Thyroid gland (tissue), 4 donors: Measurements from ENCODE around the gene SOSTDC1. TPM values are rescaled to one million over a fixed set of nuclear protein-coding genes. Genes with fewer than 3 reads are reported as not detected.

ENCODE experiments used
- DNase-seq, 2 donors: peaks; one replicate each; pipeline ENCODE4 v3.0.0-alpha.2; 2019
- H3K27ac ChIP-seq, 3 donors: fragments of 200-600 bp; sonication (generic); 1 replicate in 2 of 3; 2 replicates in 1 of 3; pipeline ENCODE4 v1.5.1; 2016 to 2019; ENCODE audit warnings: mild to moderate bottlenecking in 1 of 3, moderate library complexity in 1 of 3
- H3K27me3 ChIP-seq: fragments of 200-600 bp; sonication (generic); one replicate; pipeline ENCODE4 v1.5.1; 2019
- H3K36me3 ChIP-seq, 2 donors: fragments of 200-600 bp; sonication (generic); one replicate each; pipeline ENCODE4 v1.5.1; 2016 to 2019
- H3K4me1 ChIP-seq, 2 donors: fragments of 200-600 bp; sonication (generic); one replicate each; pipeline ENCODE4 v1.5.1; 2017 to 2019
- H3K4me3 ChIP-seq, 3 donors: fragments of 200-600 bp; sonication (generic); replicated peaks in 1 of 3; 1 replicate in 2 of 3; 2 replicates in 1 of 3; pipeline ENCODE4 v1.5.1; 2016; ENCODE audit warnings: mild to moderate bottlenecking in 1 of 3
- H3K9me3 ChIP-seq: fragments of 200-600 bp; sonication (generic); one replicate; pipeline ENCODE4 v1.5.1; 2017
- CTCF ChIP-seq, 6 experiments: fragments of 200-600 bp in 3 of 6; fragments of 450-650 bp in 3 of 6; sonication (generic) in 3 of 6; IDR thresholded peaks; one replicate each; pipeline ENCODE4 v1.5.1; 2016 to 2019; ENCODE audit warnings: antibody characterized with exemption in 6 of 6, mild to moderate bottlenecking in 2 of 6, inconsistent platforms in 1 of 6, moderate library complexity in 1 of 6
- POLR2A ChIP-seq, 2 donors: fragments of 450-650 bp; IDR thresholded peaks; one replicate each; pipeline ENCODE4 v1.6.1; 2017; ENCODE audit warnings: antibody characterized with exemption in 2 of 2, mild to moderate bottlenecking in 2 of 2, moderate library complexity in 1 of 2
- WGBS, 2 donors: methylation state at CpG; one replicate each; pipeline ENCODE4 v1.1.5; 2017; 5-methylcytosine and 5-hydroxymethylcytosine counted together
- intact Hi-C: fragments of 100-400 bp; cut with DNase I; formaldehyde crosslinking; loops from one replicate; pipeline ENCODE4 v1.15.1; 2023
- total RNA-seq, 4 donors: library from RNA; depleted of rRNA; stranded (reverse); fragments of >200 nt; gene quantifications; one replicate each; pipeline ENCODE4 v1.2.3, GENCODE V29; 2016

SOSTDC1 gene, protein sequence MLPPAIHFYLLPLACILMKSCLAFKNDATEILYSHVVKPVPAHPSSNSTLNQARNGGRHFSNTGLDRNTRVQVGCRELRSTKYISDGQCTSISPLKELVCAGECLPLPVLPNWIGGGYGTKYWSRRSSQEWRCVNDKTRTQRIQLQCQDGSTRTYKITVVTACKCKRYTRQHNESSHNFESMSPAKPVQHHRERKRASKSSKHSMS
- 1 to 10 TPM in 3 of 4 donors, not detected in 1; 1.1 to 4.6 (median 2.7) TPM for total RNA-seq

GRCh38 chr7:16465469-16466361 lies at the start of gene SOSTDC1:
Gene SOSTDC1, minus strand, starts transcription at chr7:16465738. Its CDS starts 70 bp downstream, at chr7:16465668.
- no peaks in the 10 kb centered on the region for H3K36me3 ChIP-seq
- H3K9me3 ChIP-seq, result no peaks in the 10 kb centered on the region
- H3K27me3 ChIP-seq, result no peaks in the 10 kb centered on the region
- no peak within 1 kb of the TSS for H3K4me3 ChIP-seq
- intact Hi-C loops, result no loop called here
- DNase-seq, result no peak
- WGBS, 2 donors, result 8 to 12% methylated on average over 10 of the region's 10 CpGs
- peaks cover 0 to 7% of the 10 kb centered on the region in 2 donors for H3K4me1 ChIP-seq
- TF ChIP-seq POLR2A (IDR thresholded peaks at IDR 0.05) (no peak), CTCF (IDR thresholded peaks at IDR 0.05) (no peak)
- H3K27ac ChIP-seq, result peak within 1 kb of the TSS in 1 of 3 donors; percentile 33

- DNase-seq, result no peak
- Histone ChIP-seq H3K27me3 (no peaks in the 10 kb centered on the region), H3K27ac (no peak overlapping the region), H3K4me3 (no peak overlapping the region), H3K36me3 (no peaks in the 10 kb centered on the region), H3K9me3 (no peaks in the 10 kb centered on the region), H3K4me1 (no peaks in the 10 kb centered on the region)
- no peak for TF ChIP-seq CTCF (IDR thresholded peaks at IDR 0.05)
- no peak for TF ChIP-seq POLR2A (IDR thresholded peaks at IDR 0.05)
- intact Hi-C loops, result no loop called here
Measured at GRCh38 chr7:16514729-16515128, 49.2 kb upstream of the SOSTDC1 start.

- Histone ChIP-seq H3K27ac (no peak overlapping the region), H3K9me3 (no peaks in the 10 kb centered on the region), H3K4me1 (no peaks in the 10 kb centered on the region), H3K36me3 (no peaks in the 10 kb centered on the region), H3K27me3 (no peaks in the 10 kb centered on the region), H3K4me3 (no peak overlapping the region)
- DNase-seq, result no peak
- intact Hi-C loops, result no loop called here
- TF ChIP-seq POLR2A (IDR thresholded peaks at IDR 0.05), result no peak
- TF ChIP-seq CTCF (IDR thresholded peaks at IDR 0.05), result no peak
- WGBS, 2 donors, result 70 to 76% methylated on average over 1 of the region's 1 CpG
Measured at GRCh38 chr7:16514271-16514670, 48.7 kb upstream of the SOSTDC1 start.

DNA sequence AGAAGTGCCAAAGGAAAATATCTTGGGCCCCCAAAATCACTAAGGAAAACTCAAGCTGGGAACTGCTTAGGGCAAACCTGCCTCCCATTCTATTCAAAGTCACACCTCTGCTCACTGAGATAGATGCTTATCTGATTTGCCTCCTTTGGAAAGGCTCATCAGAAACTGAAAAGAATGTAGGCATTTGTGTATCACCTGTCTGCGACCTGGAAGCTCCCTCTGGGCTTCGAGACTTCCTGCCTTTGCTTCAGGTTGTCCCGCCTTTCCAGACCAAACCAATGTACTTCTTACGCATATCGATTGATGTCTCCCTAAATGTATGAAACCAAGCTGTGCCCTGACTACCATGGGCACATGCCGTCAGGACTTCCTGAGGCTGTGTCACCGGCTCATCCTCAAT lies 46.6 kb upstream of the SOSTDC1 start:
- H3K36me3 ChIP-seq, result no peaks in the 10 kb centered on the region
- 78 to 89% methylated on average over 7 of the region's 7 CpGs for WGBS, 2 donors
- DNase-seq, result no peak
- intact Hi-C loops, result no loop called here
- H3K4me3 ChIP-seq, result no peak overlapping the region
- no peak overlapping the region for H3K27ac ChIP-seq
- H3K27me3 ChIP-seq, result no peaks in the 10 kb centered on the region
- no peaks in the 10 kb centered on the region for H3K9me3 ChIP-seq
- H3K4me1 ChIP-seq, result no peaks in the 10 kb centered on the region
- TF ChIP-seq CTCF (IDR thresholded peaks at IDR 0.05), result no peak
- TF ChIP-seq POLR2A (IDR thresholded peaks at IDR 0.05), result no peak

- TF ChIP-seq POLR2A (IDR thresholded peaks at IDR 0.05) (no peak), CTCF (IDR thresholded peaks at IDR 0.05) (no peak)
- Histone ChIP-seq H3K4me1 (no peaks in the 10 kb centered on the region), H3K27me3 (no peaks in the 10 kb centered on the region), H3K9me3 (no peaks in the 10 kb centered on the region), H3K36me3 (no peaks in the 10 kb centered on the region), H3K4me3 (no peak overlapping the region), H3K27ac (no peak overlapping the region)
- no peak for DNase-seq
- WGBS, 2 donors, result 85 to 86% methylated on average over 5 of the region's 5 CpGs
- intact Hi-C loops, result no loop called here
Measured at GRCh38 chr7:16511314-16511713, 45.8 kb upstream of the SOSTDC1 start.
